ENCODE measurements around the gene KRTAP5-5.
"Not testable (repeated sequence)": the region's sequence is repeated elsewhere in the genome, so short reads cannot be mapped to it uniquely, and the experiment has no call there.

The KRTAP5-5 gene

GRCh38 chr11:1667121-1667850, 37.7 kb downstream of the KRTAP5-5 start:
- Mint-ChIP-seq H3K36me3 (no peaks in the 10 kb centered on the region), H3K4me3 (no peak overlapping the region), H3K9me3 (no peaks in the 10 kb centered on the region), H3K4me1 (peaks cover 3% of the 10 kb centered on the region), H3K27me3 (peaks cover 15% of the 10 kb centered on the region), H3K27ac (no peak overlapping the region)
- DNase-seq (ENCODE audit: low spot score in 2 of 2) (no peak), ATAC-seq (ENCODE audit: low read depth) (no peak)

GRCh38 chr11:1667906-1668305, 38.3 kb downstream of the KRTAP5-5 start:
- ATAC-seq (ENCODE audit: low read depth) (no peak), DNase-seq (ENCODE audit: low spot score in 2 of 2) (no peak)
- no peak overlapping the region for H3K27ac Mint-ChIP-seq
- no peaks in the 10 kb centered on the region for H3K36me3 Mint-ChIP-seq
- peaks cover 3% of the 10 kb centered on the region for H3K4me1 Mint-ChIP-seq
- no peak overlapping the region for H3K4me3 Mint-ChIP-seq
- peaks cover 13% of the 10 kb centered on the region for H3K27me3 Mint-ChIP-seq
- no peaks in the 10 kb centered on the region for H3K9me3 Mint-ChIP-seq

GRCh38 chr11:1668911-1669473, 39.4 kb downstream of the KRTAP5-5 start:
- H3K4me1 Mint-ChIP-seq, result peaks cover 3% of the 10 kb centered on the region
- no peak overlapping the region for H3K27ac Mint-ChIP-seq
- H3K9me3 Mint-ChIP-seq, result no peaks in the 10 kb centered on the region
- no peak for DNase-seq (ENCODE audit: low spot score in 2 of 2)
- no peak for ATAC-seq (ENCODE audit: low read depth)
- no peak overlapping the region for H3K4me3 Mint-ChIP-seq
- H3K36me3 Mint-ChIP-seq, result no peaks in the 10 kb centered on the region
- peaks cover 13% of the 10 kb centered on the region for H3K27me3 Mint-ChIP-seq

GRCh38 chr11:1669546-1670218, 40.1 kb downstream of the KRTAP5-5 start:
- no peaks in the 10 kb centered on the region for H3K9me3 Mint-ChIP-seq
- peaks cover 13% of the 10 kb centered on the region for H3K27me3 Mint-ChIP-seq
- ATAC-seq (ENCODE audit: low read depth) (no peak), DNase-seq (ENCODE audit: low spot score in 2 of 2) (no peak)
- H3K27ac Mint-ChIP-seq, result no peak overlapping the region
- peaks cover 3% of the 10 kb centered on the region for H3K4me1 Mint-ChIP-seq
- H3K36me3 Mint-ChIP-seq, result no peaks in the 10 kb centered on the region
- H3K4me3 Mint-ChIP-seq, result no peak overlapping the region

- not testable (repeated sequence) for H3K27ac Mint-ChIP-seq; H3K36me3 Mint-ChIP-seq; DNase-seq (ENCODE audit: low spot score in 2 of 2); ATAC-seq (ENCODE audit: low read depth); H3K4me1 Mint-ChIP-seq; H3K4me3 Mint-ChIP-seq; H3K9me3 Mint-ChIP-seq
- peaks cover 10% of the 10 kb centered on the region for H3K27me3 Mint-ChIP-seq
Observed at GRCh38 chr11:1670457-1670856, 40.9 kb downstream of the KRTAP5-5 start.

- DNase-seq (ENCODE audit: low spot score in 2 of 2), result no peak
- H3K4me3 Mint-ChIP-seq, result no peak overlapping the region
- no peak for ATAC-seq (ENCODE audit: low read depth)
- H3K27ac Mint-ChIP-seq, result no peak overlapping the region
- H3K9me3 Mint-ChIP-seq, result no peaks in the 10 kb centered on the region
- peaks cover 3% of the 10 kb centered on the region for H3K4me1 Mint-ChIP-seq
- H3K27me3 Mint-ChIP-seq, result peaks cover 10% of the 10 kb centered on the region
- no peaks in the 10 kb centered on the region for H3K36me3 Mint-ChIP-seq
Observed at GRCh38 chr11:1670905-1671371, 41.4 kb downstream of the KRTAP5-5 start.

- Mint-ChIP-seq H3K27me3 (peaks cover 10% of the 10 kb centered on the region), H3K36me3 (no peaks in the 10 kb centered on the region), H3K4me3 (no peak overlapping the region), H3K4me1 (peaks cover 3% of the 10 kb centered on the region), H3K27ac (no peak overlapping the region), H3K9me3 (no peaks in the 10 kb centered on the region)
- no peak for ATAC-seq (ENCODE audit: low read depth)
- DNase-seq (ENCODE audit: low spot score in 2 of 2), result no peak
Observed at GRCh38 chr11:1671658-1672057, 42.1 kb downstream of the KRTAP5-5 start.

- Mint-ChIP-seq H3K9me3 (no peaks in the 10 kb centered on the region), H3K4me3 (no peak overlapping the region), H3K27me3 (peaks cover 13% of the 10 kb centered on the region)
Observed at GRCh38 chr11:1672613-1673350, 43.2 kb downstream of the KRTAP5-5 start.

GRCh38 chr11:1673446-1674172, 44.0 kb downstream of the KRTAP5-5 start:
- Mint-ChIP-seq H3K4me3 (no peak overlapping the region), H3K36me3 (no peaks in the 10 kb centered on the region), H3K4me1 (peaks cover 3% of the 10 kb centered on the region), H3K27me3 (peaks cover 11% of the 10 kb centered on the region), H3K27ac (no peak overlapping the region), H3K9me3 (no peaks in the 10 kb centered on the region)
- ATAC-seq (ENCODE audit: low read depth) (no peak), DNase-seq (ENCODE audit: low spot score in 2 of 2) (no peak)

More at GRCh38 chr11:1672613-1673350, 43.2 kb downstream of the KRTAP5-5 start:
- no peak overlapping the region for H3K27ac Mint-ChIP-seq
- H3K36me3 Mint-ChIP-seq, result no peaks in the 10 kb centered on the region
- peaks cover 3% of the 10 kb centered on the region for H3K4me1 Mint-ChIP-seq
- ATAC-seq (ENCODE audit: low read depth) (no peak), DNase-seq (ENCODE audit: low spot score in 2 of 2) (no peak)

GRCh38 chr11:1674173-1675131, 44.9 kb downstream of the KRTAP5-5 start:
- ATAC-seq (ENCODE audit: low read depth) (no peak), DNase-seq (ENCODE audit: low spot score in 2 of 2) (no peak)
- peaks cover 11% of the 10 kb centered on the region for H3K27me3 Mint-ChIP-seq
- H3K4me1 Mint-ChIP-seq, result peaks cover 3% of the 10 kb centered on the region
- H3K36me3 Mint-ChIP-seq, result no peaks in the 10 kb centered on the region
- H3K9me3 Mint-ChIP-seq, result no peaks in the 10 kb centered on the region
- no peak overlapping the region for H3K27ac Mint-ChIP-seq
- no peak overlapping the region for H3K4me3 Mint-ChIP-seq

- no peak overlapping the region for H3K4me3 Mint-ChIP-seq
- H3K4me1 Mint-ChIP-seq, result no peaks in the 10 kb centered on the region
- no peak for DNase-seq (ENCODE audit: low spot score in 2 of 2)
- H3K36me3 Mint-ChIP-seq, result no peaks in the 10 kb centered on the region
- no peaks in the 10 kb centered on the region for H3K9me3 Mint-ChIP-seq
- no peak overlapping the region for H3K27ac Mint-ChIP-seq
- peaks cover 5% of the 10 kb centered on the region for H3K27me3 Mint-ChIP-seq
- ATAC-seq (ENCODE audit: low read depth), result no peak
Observed at GRCh38 chr11:1675536-1676228, 46.1 kb downstream of the KRTAP5-5 start.

- Mint-ChIP-seq H3K27ac (no peak overlapping the region), H3K27me3 (peaks cover 3% of the 10 kb centered on the region), H3K4me3 (no peak overlapping the region), H3K4me1 (no peaks in the 10 kb centered on the region), H3K36me3 (no peaks in the 10 kb centered on the region), H3K9me3 (no peaks in the 10 kb centered on the region)
- ATAC-seq (ENCODE audit: low read depth) (no peak), DNase-seq (ENCODE audit: low spot score in 2 of 2) (no peak)
Observed at GRCh38 chr11:1676229-1676740, 46.7 kb downstream of the KRTAP5-5 start.
